GM23248 (cell line): ENCODE data around the gene CNGA1.

Source experiments
- EZH2 ChIP-seq: fragments of 200-600 bp; sonication (generic); IDR thresholded peaks from 2 replicates; pipeline ENCODE4 v1.6.1; 2018; ENCODE audit warnings: antibody characterized with exemption, mild to moderate bottlenecking; ENCODE audit not compliant: insufficient read depth, poor library complexity, severe bottlenecking
- EZH2phosphoT487 ChIP-seq: fragments of 200-600 bp; sonication (generic); IDR thresholded peaks from 2 replicates; pipeline ENCODE4 v1.6.1; 2018; ENCODE audit warnings: antibody characterized with exemption, moderate library complexity, mild to moderate bottlenecking, low read depth; ENCODE audit not compliant: insufficient read depth

GRCh38 chr4:48031802-48032525 is 15.5 kb upstream of the CNGA1 start:
- TF ChIP-seq EZH2phosphoT487 (no peak), EZH2 (no peak)
